Smooth muscle cell (in vitro differentiated cells): ENCODE data around the gene TRHDE. TPM values are rescaled to one million over a fixed set of nuclear protein-coding genes. Genes with fewer than 3 reads are reported as not detected.

Experiments used
- DNase-seq: peaks from one replicate; lab custom pipeline; 2025; ENCODE audit not compliant: unreplicated experiment; lab: John Stamatoyannopoulos, UW
- H2AFZ ChIP-seq: fragments of 200-600 bp; sonication (generic); 2 replicates; pipeline ENCODE4 v1.6.0; 2016; ENCODE audit warnings: antibody characterized with exemption, low read depth, mild to moderate bottlenecking
- H3F3A ChIP-seq: fragments of 200-600 bp; sonication (generic); 2 replicates; pipeline ENCODE4 v1.6.0; 2017; ENCODE audit warnings: antibody characterized with exemption, low read depth
- H3K27ac ChIP-seq: fragments of 200-600 bp; sonication (generic); 2 replicates; pipeline ENCODE4 v1.5.1; 2016; ENCODE audit warnings: low read depth, mild to moderate bottlenecking
- H3K27me3 ChIP-seq: fragments of 200-600 bp; sonication (generic); 2 replicates; pipeline ENCODE4 v1.6.1; 2016; ENCODE audit warnings: low read depth, mild to moderate bottlenecking
- H3K36me3 ChIP-seq: fragments of 200-600 bp; sonication (generic); 2 replicates; pipeline ENCODE4 v1.5.1; 2016; ENCODE audit warnings: low read depth
- H3K4me1 ChIP-seq: fragments of 200-600 bp; sonication (generic); 2 replicates; pipeline ENCODE4 v1.5.1; 2016; ENCODE audit warnings: low read depth
- H3K4me2 ChIP-seq: fragments of 200-600 bp; sonication (generic); 2 replicates; pipeline ENCODE4 v1.6.0; 2016; ENCODE audit warnings: mild to moderate bottlenecking
- H3K4me3 ChIP-seq: fragments of 200-600 bp; sonication (generic); 2 replicates; pipeline ENCODE4 v1.5.1; 2016; ENCODE audit warnings: mild to moderate bottlenecking
- H3K79me2 ChIP-seq: fragments of 200-600 bp; sonication (generic); 2 replicates; pipeline ENCODE4 v1.6.0; 2016; ENCODE audit warnings: low read depth, mild to moderate bottlenecking
- H3K9ac ChIP-seq: fragments of 200-600 bp; sonication (generic); 2 replicates; pipeline ENCODE4 v1.6.0; 2016; ENCODE audit warnings: low read depth
- H3K9me3 ChIP-seq: fragments of 200-600 bp; sonication (generic); replicated peaks from 2 replicates; pipeline ENCODE4 v1.5.1; 2016; ENCODE audit warnings: low read depth
- H4K20me1 ChIP-seq: fragments of 200-600 bp; sonication (generic); 2 replicates; pipeline ENCODE4 v1.6.0; 2016; ENCODE audit warnings: low read depth
- WGBS: methylation state at CpG from one replicate; pipeline ENCODE4 v1.1.7; 2016; ENCODE audit warnings: low lambda C conversion rate; 5-methylcytosine and 5-hydroxymethylcytosine counted together
- polyA plus RNA-seq: library from polyadenylated mRNA; unstranded; fragments of >200 nt; fragmentation: Nextera tagmentation; extraction: Ambion mirVana; gene quantifications from 2 replicates; pipeline ENCODE4 v1.2.1, GENCODE V29; 2016
- total RNA-seq: library from RNA; depleted of rRNA; stranded (reverse); fragments of >200 nt; gene quantifications from 2 replicates; pipeline ENCODE4 v1.2.3, GENCODE V29; 2014
- TF ChIP-seq, protein P1 (sequence below): fragments of 200-600 bp; sonication (generic); IDR thresholded peaks from 2 replicates; pipeline ENCODE4 v1.5.1; 2017; ENCODE audit warnings: borderline replicate concordance, mild to moderate bottlenecking, antibody characterized with exemption; ENCODE audit not compliant: insufficient read depth, poor library complexity, severe bottlenecking

TRHDE gene
- total and polyA plus RNA-seq, 2 experiments from 2014 or later: 0.32 to 0.81 TPM

DNA sequence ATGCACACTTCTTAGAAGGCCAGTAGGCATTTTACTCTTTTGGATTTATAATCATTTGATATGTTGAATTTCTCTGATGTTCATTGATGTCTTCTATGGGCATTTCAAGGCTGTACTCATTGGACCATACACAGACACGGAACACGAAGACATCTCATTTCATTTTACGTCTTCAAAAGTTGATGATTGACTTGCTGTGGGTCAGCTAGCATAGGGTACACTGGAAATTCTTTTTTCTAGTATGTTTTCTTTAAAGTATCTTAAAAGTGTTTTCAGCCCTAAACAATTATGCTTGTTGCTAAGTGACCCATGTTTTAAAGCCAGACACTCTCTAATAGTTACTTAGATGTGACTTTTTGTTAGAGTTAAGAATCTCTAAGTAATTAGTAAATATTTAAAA, 16.3 kb downstream of the TRHDE start:
- H3K27ac ChIP-seq: no peak overlapping the region
- no peaks in the 10 kb centered on the region for H3K27me3 ChIP-seq
- TF ChIP-seq, protein P1, sequence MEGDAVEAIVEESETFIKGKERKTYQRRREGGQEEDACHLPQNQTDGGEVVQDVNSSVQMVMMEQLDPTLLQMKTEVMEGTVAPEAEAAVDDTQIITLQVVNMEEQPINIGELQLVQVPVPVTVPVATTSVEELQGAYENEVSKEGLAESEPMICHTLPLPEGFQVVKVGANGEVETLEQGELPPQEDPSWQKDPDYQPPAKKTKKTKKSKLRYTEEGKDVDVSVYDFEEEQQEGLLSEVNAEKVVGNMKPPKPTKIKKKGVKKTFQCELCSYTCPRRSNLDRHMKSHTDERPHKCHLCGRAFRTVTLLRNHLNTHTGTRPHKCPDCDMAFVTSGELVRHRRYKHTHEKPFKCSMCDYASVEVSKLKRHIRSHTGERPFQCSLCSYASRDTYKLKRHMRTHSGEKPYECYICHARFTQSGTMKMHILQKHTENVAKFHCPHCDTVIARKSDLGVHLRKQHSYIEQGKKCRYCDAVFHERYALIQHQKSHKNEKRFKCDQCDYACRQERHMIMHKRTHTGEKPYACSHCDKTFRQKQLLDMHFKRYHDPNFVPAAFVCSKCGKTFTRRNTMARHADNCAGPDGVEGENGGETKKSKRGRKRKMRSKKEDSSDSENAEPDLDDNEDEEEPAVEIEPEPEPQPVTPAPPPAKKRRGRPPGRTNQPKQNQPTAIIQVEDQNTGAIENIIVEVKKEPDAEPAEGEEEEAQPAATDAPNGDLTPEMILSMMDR: no peak
- no peaks in the 10 kb centered on the region for H3K9me3 ChIP-seq
- no peak overlapping the region for H2AFZ ChIP-seq
- no peak for DNase-seq
- WGBS: 95% methylated on average over 3 of the region's 3 CpGs
- no peaks in the 10 kb centered on the region for H3K4me1 ChIP-seq
- H3K79me2 ChIP-seq: no peaks in the 10 kb centered on the region
- no peak overlapping the region for H3K4me3 ChIP-seq
- H4K20me1 ChIP-seq: no peaks in the 10 kb centered on the region
- H3K4me2 ChIP-seq: no peak overlapping the region
- H3F3A ChIP-seq: no peaks in the 10 kb centered on the region
- H3K36me3 ChIP-seq: no peaks in the 10 kb centered on the region
- no peak overlapping the region for H3K9ac ChIP-seq

DNA sequence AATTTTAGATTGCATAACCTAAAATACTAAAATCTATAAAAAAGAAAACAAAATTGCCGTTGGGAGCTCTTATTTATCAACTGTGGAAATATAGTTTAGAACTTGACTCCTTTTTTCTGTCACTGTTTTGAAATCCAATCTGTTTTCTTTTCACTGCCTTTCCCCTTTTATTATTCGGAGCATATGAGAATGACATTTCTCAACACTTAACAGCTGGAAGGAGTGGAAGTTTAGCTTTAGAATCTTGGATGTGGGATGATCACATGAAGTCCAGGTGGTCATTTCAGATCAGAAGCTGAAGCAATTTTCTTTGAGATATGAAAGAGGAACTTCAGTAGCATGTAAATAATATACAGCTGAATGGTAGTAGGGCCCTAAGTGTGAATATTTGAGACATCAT, 16.7 kb downstream of the TRHDE start:
- H3K27ac ChIP-seq: no peak overlapping the region
- no peaks in the 10 kb centered on the region for H3K79me2 ChIP-seq
- H3K4me3 ChIP-seq: no peak overlapping the region
- no peaks in the 10 kb centered on the region for H3K36me3 ChIP-seq
- H3F3A ChIP-seq: no peaks in the 10 kb centered on the region
- WGBS: 92% methylated on average over 2 of the region's 2 CpGs
- H3K4me1 ChIP-seq: no peaks in the 10 kb centered on the region
- H4K20me1 ChIP-seq: no peaks in the 10 kb centered on the region
- H3K9me3 ChIP-seq: no peaks in the 10 kb centered on the region
- no peak for DNase-seq
- H3K4me2 ChIP-seq: no peak overlapping the region
- H3K27me3 ChIP-seq: no peaks in the 10 kb centered on the region
- no peak overlapping the region for H2AFZ ChIP-seq
- TF ChIP-seq, protein P1: no peak
- no peak overlapping the region for H3K9ac ChIP-seq

DNA sequence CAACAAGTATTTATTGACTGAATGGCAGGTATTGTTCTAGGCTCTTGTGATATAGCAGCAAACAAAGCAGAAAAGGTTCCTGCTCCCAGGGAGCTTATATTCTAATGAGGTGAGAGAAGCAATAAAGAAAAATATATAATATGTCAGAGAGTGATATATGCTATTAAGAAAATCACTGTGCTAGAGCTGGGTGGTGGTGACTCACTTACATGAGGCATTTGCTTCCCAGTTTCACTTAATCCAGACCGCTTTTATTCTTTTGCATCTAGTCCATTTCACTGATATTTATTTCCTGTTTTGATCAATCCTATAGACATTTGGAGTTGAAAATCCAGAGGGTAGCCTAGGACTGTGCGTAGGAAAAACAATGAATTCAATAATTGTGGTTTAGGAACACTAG, 17.5 kb downstream of the TRHDE start:
- Histone ChIP-seq H2AFZ (no peak overlapping the region), H3K4me3 (no peak overlapping the region), H3K27ac (no peak overlapping the region), H3K4me1 (no peaks in the 10 kb centered on the region), H3K4me2 (no peak overlapping the region), H3K9me3 (no peaks in the 10 kb centered on the region), H3K36me3 (no peaks in the 10 kb centered on the region), H3K27me3 (no peaks in the 10 kb centered on the region), H3K79me2 (no peaks in the 10 kb centered on the region), H3K9ac (no peak overlapping the region), H3F3A (no peaks in the 10 kb centered on the region), H4K20me1 (no peaks in the 10 kb centered on the region)
- 87% methylated on average over 2 of the region's 2 CpGs for WGBS
- DNase-seq: no peak
- TF ChIP-seq, protein P1: no peak

DNA sequence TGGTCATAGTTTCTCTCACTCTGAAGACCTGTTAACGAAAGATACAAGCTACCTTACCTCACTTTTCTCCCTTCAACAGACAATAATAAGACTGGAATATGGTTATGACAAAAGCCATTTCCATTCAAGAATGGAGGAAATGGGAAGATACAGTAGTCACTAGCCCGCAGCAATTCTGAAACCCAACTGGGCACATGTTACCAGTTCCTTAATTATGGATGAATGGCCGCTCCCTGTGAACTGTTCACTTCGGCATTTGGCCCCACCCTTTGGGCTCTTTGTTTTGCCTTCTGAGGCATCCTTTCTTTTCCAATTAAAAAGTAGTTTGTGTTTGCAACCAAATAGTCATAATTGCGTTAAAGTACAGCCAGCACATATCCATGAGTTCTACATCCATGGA, 19.0 kb downstream of the TRHDE start:
- no peak overlapping the region for H2AFZ ChIP-seq
- WGBS: 96% methylated on average over 5 of the region's 5 CpGs

More for the DNA sequence above, 19.0 kb downstream of the TRHDE start:
- no peaks in the 10 kb centered on the region for H3K36me3 ChIP-seq
- H3K9me3 ChIP-seq: no peaks in the 10 kb centered on the region
- H4K20me1 ChIP-seq: no peaks in the 10 kb centered on the region
- H3K27ac ChIP-seq: no peak overlapping the region
- no peak overlapping the region for H3K4me2 ChIP-seq
- no peaks in the 10 kb centered on the region for H3K4me1 ChIP-seq
- H3K9ac ChIP-seq: no peak overlapping the region
- no peaks in the 10 kb centered on the region for H3F3A ChIP-seq
- no peak for DNase-seq
- no peaks in the 10 kb centered on the region for H3K27me3 ChIP-seq
- TF ChIP-seq, protein P1: no peak
- H3K4me3 ChIP-seq: no peak overlapping the region
- H3K79me2 ChIP-seq: no peaks in the 10 kb centered on the region
